ENCODE results near the gene ALCAM.

The ALCAM gene

DNA sequence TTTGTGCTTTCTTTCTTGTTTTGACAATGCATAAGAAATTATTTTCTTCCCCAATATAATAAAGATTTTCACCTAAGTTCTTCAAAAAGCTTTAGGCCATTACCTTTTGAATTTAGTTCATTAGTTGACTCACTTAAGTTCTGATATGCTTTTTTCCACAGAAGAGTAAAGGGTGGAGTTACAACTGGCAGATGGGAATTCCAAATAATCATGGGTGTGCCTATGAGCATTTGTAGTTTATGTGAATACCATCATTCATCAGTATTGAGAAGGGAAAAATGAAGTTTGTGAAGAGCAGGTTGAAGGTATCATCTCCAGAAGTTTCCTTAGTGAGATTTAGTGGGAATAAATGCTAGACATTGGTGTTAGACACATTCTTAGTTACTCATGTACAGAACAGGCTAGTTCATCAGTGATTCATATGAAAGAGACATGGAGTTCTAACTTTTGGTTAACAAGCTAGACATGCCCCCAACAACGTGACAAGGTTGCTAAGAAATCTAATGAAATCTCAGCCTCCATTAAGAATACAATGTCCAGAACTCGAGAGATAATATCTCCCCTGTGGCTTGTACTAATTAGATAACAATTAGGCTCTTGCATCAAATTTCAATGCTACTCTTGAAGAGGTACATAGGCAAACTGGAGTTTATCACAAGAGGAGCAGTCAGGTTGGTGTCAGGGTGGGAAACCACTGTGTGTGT lies 16.9 kb upstream of the ALCAM start:
- H3K9me3 Mint-ChIP-seq, result no peaks in the 10 kb centered on the region
- peaks cover 8% of the 10 kb centered on the region for H3K4me1 Mint-ChIP-seq
- H3K36me3 Mint-ChIP-seq (ENCODE audit: low read depth), result no peaks in the 10 kb centered on the region
- H3K27ac Mint-ChIP-seq, result no peak overlapping the region
- H3K4me3 Mint-ChIP-seq, result no peak overlapping the region
- ATAC-seq (no peak), DNase-seq (no peak)
- peaks cover 28% of the 10 kb centered on the region for H3K27me3 Mint-ChIP-seq

DNA sequence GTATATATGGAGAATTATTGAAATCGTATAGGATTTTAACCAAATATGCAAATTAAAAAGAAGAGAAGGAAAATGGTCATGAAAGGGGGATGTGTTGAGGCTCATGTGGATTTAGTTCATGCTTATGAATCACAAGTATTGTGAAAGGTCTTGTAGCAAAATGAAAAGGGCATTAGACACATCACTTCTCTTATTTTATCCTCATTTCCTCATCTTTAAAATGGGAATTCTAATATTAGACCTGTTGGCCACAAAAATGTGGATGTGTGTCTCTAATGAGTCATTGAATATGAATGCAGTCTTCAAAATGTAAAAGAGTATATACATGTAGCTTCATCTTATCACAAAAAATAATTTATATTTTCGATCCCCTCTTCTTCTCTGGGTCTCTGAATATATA lies 14.9 kb upstream of the ALCAM start:
- ATAC-seq (no peak), DNase-seq (no peak)
- Mint-ChIP-seq H3K9me3 (no peaks in the 10 kb centered on the region), H3K4me3 (no peak overlapping the region), H3K27ac (no peak overlapping the region), H3K4me1 (peaks cover 17% of the 10 kb centered on the region), H3K36me3 (ENCODE audit: low read depth) (no peaks in the 10 kb centered on the region), H3K27me3 (peaks cover 36% of the 10 kb centered on the region)

DNA sequence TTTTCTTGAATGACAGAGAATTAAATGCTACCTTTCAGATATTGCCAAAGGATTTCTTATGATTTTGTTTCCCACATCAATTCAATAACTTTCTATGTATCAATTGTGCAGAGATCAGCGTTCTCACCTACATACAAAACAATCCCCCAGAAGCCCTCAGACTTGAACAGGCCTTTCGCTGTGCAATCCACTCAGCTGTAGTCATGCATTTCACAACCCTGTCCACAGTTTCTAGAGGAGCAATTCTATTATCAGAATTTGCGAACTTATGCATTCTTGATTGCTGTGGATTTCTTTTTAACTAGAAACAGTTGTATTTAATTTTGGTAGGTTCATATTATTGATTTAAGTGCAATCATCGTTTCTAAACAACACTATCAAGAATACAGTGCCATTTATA lies 13.7 kb upstream of the ALCAM start:
- Mint-ChIP-seq H3K27me3 (peaks cover 40% of the 10 kb centered on the region), H3K27ac (no peak overlapping the region), H3K9me3 (no peaks in the 10 kb centered on the region), H3K4me3 (no peak overlapping the region), H3K36me3 (ENCODE audit: low read depth) (no peaks in the 10 kb centered on the region), H3K4me1 (peaks cover 17% of the 10 kb centered on the region)
- ATAC-seq (no peak), DNase-seq (no peak)

DNA sequence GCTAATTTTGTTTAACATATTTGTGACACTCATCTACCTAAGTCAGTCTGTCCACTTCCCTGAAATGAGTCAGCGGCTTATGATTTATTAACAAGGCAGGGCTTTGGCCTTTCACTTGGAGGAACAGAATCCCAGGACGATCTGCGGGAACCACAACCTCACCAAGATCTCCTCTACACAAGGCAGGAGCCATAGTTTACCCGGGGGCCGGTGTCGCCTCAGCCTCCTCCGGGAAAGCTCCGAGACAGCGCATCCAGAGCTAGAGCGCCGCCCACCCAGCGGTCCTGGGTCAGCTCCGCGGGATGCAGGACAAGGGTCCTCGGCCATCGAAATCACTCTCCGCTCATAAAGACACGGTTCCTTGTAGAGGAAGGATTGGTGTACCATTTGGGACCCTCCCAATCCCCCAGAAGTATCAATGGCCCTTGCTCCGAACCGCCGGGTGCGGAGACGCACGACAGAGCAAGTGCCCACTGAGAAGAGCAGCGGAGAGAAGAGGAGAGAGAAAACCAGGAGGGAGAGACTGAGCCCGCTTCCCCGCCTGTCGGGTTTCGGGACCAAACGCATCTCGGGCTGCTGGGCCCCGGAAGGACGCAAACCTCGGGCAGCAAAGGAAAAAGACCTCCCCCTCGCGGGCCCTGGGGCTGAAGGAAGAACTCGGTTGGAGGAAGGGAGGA lies 13.1 kb upstream of the ALCAM start:
- no peak overlapping the region for H3K27ac Mint-ChIP-seq
- no peaks in the 10 kb centered on the region for H3K36me3 Mint-ChIP-seq (ENCODE audit: low read depth)
- DNase-seq (no peak), ATAC-seq (no peak)
- peaks cover 40% of the 10 kb centered on the region for H3K27me3 Mint-ChIP-seq
- H3K4me3 Mint-ChIP-seq, result peak overlapping the region; percentile 45
- H3K9me3 Mint-ChIP-seq, result no peaks in the 10 kb centered on the region
- peaks cover 17% of the 10 kb centered on the region for H3K4me1 Mint-ChIP-seq

DNA sequence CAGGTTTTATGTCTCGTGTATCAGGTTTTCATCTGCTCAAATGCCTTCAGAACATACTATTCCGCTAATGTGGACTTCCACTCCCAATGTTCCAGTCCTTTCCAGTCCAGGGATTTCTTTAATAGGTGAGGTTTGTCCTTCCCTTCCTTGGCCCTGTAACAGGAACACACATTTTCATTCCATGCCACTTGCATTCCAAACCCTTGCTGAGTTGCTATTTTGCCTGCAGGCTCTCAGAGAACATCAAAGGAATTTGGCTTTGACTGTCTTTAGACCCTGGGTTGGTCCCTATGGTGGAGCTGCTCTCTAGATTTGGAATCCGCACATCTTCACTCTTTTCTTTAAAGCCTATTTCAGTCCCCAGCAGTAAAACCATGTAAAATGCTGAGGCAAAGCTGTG lies 12.3 kb upstream of the ALCAM start:
- H3K36me3 Mint-ChIP-seq (ENCODE audit: low read depth), result no peaks in the 10 kb centered on the region
- no peak for DNase-seq
- H3K4me1 Mint-ChIP-seq, result peaks cover 26% of the 10 kb centered on the region
- H3K4me3 Mint-ChIP-seq, result peak overlapping the region; percentile 45
- H3K9me3 Mint-ChIP-seq, result no peaks in the 10 kb centered on the region
- H3K27ac Mint-ChIP-seq, result no peak overlapping the region
- H3K27me3 Mint-ChIP-seq, result peaks cover 40% of the 10 kb centered on the region
- no peak for ATAC-seq

DNA sequence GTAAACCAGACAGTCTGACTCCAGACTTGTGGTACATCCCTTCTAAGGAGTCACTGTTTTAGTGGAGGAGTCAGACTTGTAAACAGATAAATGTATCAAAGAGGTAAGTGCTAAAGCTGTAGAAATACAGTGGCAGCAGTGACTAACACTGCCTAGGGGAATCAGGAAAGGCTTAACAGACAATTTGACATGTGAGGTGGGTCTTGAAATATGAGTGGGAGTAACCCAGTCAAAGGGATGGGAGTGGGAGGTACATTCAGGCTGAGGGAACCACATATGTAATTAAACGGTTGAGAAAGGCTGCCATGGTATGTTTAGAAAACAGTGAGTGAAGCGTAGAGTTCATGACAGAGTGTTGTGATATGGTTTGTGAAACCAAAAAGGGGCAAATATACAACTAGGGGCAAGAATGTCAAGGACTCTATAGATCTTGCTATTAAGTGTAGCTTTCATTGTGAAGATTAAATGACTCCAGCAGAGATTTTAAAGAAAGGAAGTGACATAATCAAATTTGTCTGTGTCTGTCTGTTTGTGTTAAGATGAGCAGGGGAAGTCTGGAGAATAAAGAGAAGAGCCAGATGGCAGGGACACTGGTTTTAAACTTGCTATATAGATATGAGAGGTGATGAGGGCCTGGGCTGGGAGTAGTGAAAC lies 11.2 kb upstream of the ALCAM start:
- DNase-seq (no peak), ATAC-seq (peak; percentile 47)
- no peak overlapping the region for H3K27ac Mint-ChIP-seq
- H3K4me1 Mint-ChIP-seq, result peaks cover 31% of the 10 kb centered on the region
- H3K4me3 Mint-ChIP-seq, result no peak overlapping the region
- H3K9me3 Mint-ChIP-seq, result no peaks in the 10 kb centered on the region
- H3K27me3 Mint-ChIP-seq, result peaks cover 40% of the 10 kb centered on the region
- no peaks in the 10 kb centered on the region for H3K36me3 Mint-ChIP-seq (ENCODE audit: low read depth)

DNA sequence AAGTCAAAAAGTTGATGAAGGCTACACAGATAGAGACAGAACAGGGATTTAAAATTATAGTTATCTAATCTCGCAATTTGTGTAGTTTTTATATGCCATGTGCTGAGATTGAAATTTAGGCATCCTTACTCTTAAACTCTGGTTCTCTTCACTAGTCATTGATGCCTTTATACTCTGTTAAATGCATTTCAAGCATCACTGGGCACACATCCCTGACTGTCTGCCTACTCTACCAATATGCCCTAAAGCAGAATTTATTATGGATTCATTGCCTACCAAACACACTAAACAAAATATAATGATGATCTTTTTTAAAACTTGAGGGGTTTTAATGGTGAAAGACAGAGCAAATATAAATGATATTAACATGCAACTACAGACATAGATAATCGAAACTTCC lies 10.3 kb upstream of the ALCAM start:
- H3K27ac Mint-ChIP-seq, result no peak overlapping the region
- H3K4me1 Mint-ChIP-seq, result peaks cover 31% of the 10 kb centered on the region
- DNase-seq (no peak), ATAC-seq (no peak)
- H3K27me3 Mint-ChIP-seq, result peaks cover 46% of the 10 kb centered on the region
- H3K9me3 Mint-ChIP-seq, result no peaks in the 10 kb centered on the region
- no peaks in the 10 kb centered on the region for H3K36me3 Mint-ChIP-seq (ENCODE audit: low read depth)
- H3K4me3 Mint-ChIP-seq, result no peak overlapping the region

DNA sequence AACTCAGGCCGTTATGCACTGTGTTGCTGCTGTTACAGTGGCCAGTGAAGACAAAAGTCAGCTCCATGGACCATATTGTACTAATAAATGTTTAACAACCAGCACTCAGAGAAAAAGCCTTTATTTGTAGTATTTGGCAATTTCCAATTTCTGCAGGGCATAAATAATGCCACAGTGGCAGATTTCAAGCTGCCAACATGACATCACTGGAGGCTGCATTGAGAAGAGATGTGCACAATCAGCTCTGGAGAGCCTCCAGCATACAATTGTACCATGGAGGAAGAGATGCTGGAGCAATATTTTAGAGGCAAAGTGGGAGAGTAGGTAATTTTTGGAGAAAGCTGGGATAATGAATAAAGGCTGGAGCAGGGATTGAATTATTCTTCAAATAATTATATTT lies 9.7 kb upstream of the ALCAM start:
- peaks cover 46% of the 10 kb centered on the region for H3K27me3 Mint-ChIP-seq
- no peaks in the 10 kb centered on the region for H3K36me3 Mint-ChIP-seq (ENCODE audit: low read depth)
- DNase-seq (no peak), ATAC-seq (no peak)
- peaks cover 31% of the 10 kb centered on the region for H3K4me1 Mint-ChIP-seq
- no peak overlapping the region for H3K4me3 Mint-ChIP-seq
- H3K27ac Mint-ChIP-seq, result peak overlapping the region; percentile 8
- H3K9me3 Mint-ChIP-seq, result no peaks in the 10 kb centered on the region

DNA sequence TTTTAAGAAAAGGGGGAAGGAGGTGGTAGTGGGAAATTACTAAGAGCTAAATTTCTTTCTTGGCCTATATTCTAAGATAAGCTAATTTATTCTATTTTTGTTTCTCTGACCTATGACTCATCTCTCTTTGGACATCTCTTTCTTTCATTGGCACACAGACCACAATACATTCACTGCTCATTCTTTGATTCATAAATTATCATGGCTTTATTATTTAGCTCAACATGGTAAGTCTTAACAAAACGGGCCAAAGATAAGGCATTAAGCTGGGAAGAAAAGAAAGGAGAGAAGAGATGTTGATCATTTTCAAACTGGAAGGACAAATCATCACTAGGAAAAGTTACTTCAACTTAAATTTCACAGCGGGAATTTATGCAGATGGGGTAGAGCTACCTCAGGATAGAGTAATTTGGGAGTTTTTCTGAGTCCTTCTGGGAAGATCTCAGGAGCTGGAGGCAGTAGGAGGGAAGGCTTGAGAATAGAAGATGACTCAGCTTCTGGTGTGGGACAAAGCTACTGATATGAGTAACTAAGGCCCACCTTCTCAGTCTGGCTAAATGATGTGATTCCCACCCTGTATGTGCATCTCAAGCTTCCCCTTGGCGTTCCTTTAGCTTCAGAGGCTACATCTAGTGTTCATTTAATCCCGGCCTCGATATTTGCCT lies 7.5 kb upstream of the ALCAM start:
- DNase-seq, result no peak
- peaks cover 35% of the 10 kb centered on the region for H3K27me3 Mint-ChIP-seq
- peak; percentile 55 for ATAC-seq
- H3K36me3 Mint-ChIP-seq (ENCODE audit: low read depth), result no peaks in the 10 kb centered on the region
- H3K4me1 Mint-ChIP-seq, result peaks cover 41% of the 10 kb centered on the region
- H3K27ac Mint-ChIP-seq, result peak overlapping the region; percentile 68
- H3K4me3 Mint-ChIP-seq, result peak overlapping the region; percentile 5
- no peaks in the 10 kb centered on the region for H3K9me3 Mint-ChIP-seq

DNA sequence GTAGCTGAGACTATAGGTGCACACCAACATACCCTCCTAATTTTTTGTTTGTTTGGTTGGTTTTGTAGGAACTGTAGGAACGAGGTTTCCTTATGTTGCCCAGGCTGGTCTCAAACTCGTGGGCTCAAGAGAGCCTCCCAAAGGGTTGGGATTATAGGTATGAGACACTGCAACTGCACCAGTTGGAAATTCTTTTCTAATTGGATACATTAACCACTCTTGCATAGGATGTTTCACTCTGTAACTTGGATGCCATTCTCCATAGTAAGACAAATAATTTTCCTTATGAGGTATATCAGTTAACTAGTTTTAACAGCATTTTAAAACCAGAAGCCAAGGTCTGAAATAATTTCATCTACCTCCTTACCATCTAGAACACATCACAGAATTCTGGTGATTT lies 6.7 kb upstream of the ALCAM start:
- Mint-ChIP-seq H3K9me3 (no peaks in the 10 kb centered on the region), H3K4me1 (peaks cover 45% of the 10 kb centered on the region)

DNA sequence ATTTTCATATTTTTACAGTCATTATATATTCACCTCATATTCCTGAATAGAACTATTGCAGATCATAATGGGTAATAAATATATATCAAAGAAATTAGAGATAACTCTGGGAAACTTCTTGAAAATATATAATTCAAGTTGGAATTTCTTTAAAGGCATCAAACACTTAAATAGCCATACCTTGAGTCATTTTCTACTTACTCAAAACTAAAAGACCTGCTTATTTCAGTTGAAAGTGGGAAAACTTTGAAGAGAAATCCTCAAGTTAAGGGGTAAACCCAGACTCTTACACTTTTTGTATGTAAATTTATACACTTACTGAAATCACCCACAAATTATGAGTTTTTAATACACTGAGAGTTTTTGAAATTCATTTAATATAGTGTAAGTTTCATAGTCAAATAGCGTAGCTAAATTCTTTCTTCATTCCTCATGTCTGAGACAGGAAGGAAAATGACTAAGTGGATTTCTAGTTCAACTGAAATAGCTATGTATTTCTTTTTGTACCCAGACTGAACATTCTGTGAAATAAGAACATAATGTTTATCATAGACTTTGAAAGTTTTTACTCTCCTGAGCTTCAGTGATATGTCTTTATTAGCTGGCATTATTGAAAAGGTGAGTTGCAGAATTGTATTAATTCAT lies 4.6 kb upstream of the ALCAM start:
- Mint-ChIP-seq H3K4me1 (peaks cover 52% of the 10 kb centered on the region), H3K27ac (no peak overlapping the region), H3K4me3 (no peak overlapping the region), H3K36me3 (ENCODE audit: low read depth) (no peaks in the 10 kb centered on the region), H3K9me3 (no peaks in the 10 kb centered on the region), H3K27me3 (peaks cover 31% of the 10 kb centered on the region)
- no peak for ATAC-seq
- DNase-seq, result no peak

More for the DNA sequence above, 6.7 kb upstream of the ALCAM start:
- no peak for DNase-seq
- H3K36me3 Mint-ChIP-seq (ENCODE audit: low read depth), result no peaks in the 10 kb centered on the region
- H3K27me3 Mint-ChIP-seq, result peaks cover 30% of the 10 kb centered on the region
- no peak overlapping the region for H3K27ac Mint-ChIP-seq
- ATAC-seq, result no peak
- no peak overlapping the region for H3K4me3 Mint-ChIP-seq

DNA sequence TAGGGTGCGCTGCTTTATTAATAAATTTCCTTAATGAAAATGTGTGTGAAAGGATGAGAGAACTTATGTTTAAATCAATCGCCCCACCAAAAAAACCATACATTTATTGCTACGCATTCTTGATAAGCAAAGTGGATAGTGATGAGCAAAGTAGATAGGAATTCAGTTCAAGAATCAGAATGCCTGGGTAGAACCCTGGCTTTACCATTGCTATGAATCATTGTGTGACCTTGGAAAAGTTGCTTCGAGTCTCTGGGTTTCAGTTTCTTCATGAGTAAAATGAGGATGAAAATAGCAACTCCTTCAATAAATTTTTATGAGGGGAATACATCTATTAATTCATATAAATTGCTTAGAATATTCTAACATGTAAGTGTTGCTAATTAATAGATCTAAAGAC lies 2.6 kb upstream of the ALCAM start:
- Mint-ChIP-seq H3K36me3 (ENCODE audit: low read depth) (no peaks in the 10 kb centered on the region), H3K27me3 (peaks cover 30% of the 10 kb centered on the region), H3K27ac (no peak overlapping the region), H3K4me3 (no peak overlapping the region), H3K9me3 (no peaks in the 10 kb centered on the region), H3K4me1 (peaks cover 57% of the 10 kb centered on the region)
- DNase-seq (no peak), ATAC-seq (no peak)

DNA sequence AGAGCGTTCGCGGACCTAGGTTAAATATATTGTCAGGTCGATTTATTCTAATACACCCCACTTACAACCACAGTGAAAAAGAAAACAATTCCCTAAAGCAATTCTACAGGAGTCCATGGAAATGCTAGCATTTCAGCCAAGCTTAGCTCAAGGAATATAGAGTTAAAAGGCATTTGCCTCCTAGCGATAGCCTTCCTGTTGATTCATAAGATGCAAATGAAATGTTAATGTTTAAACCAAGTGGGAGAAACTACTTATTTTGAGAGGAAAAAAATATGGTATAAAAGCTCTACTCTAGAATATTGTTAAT lies 1.7 kb upstream of the ALCAM start:
- Mint-ChIP-seq H3K4me3 (peak overlapping the region; percentile 92), H3K27ac (no peak overlapping the region), H3K27me3 (peaks cover 30% of the 10 kb centered on the region), H3K9me3 (no peaks in the 10 kb centered on the region), H3K4me1 (peaks cover 54% of the 10 kb centered on the region), H3K36me3 (ENCODE audit: low read depth) (no peaks in the 10 kb centered on the region)
- no peak for DNase-seq
- ATAC-seq, result no peak

DNA sequence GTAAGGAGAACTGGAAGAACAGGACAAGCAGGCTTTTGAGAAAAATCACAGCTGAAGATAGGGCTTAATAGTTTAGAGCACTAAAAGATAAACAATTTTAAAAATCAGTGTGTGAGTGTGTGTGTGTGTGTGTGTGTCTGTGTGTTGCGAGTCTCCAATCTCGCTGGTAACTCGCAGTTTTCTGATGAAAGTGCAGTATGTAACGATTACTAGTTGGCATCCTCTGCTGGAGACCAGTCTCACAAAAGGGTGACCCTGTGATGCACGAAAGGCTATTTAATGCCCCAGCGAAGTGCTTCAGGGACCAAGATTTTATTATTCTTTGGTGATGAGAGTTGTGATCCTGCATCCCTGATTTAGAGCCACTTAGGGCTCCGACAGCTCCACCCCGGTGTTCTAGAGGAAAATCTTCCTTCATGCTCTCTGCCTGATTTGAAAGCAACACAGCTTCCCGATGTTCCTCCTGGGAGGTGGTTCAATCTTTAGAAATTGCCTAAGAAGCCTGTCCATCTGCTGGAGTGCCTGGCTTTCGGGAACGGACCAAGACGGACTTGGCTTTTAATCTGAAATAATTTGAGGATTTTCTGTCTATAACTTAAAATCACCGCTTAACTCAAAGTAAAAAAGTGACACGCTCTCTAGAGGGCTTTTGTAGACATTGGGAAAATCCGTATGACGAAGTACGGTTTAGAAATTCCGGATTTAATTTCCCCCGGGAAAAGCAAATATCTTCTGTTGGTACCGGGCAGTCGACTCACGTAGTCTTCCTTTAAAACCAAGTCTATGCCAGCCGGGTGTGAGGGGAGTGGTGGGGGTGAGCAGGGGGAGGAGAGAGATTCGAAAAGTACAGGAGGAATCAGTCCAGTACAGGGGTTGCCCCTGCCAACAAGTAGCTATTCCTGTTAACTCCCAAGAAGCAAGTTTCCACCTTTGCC lies 1.1 kb upstream of the ALCAM start:
- ATAC-seq, result no peak
- no peak for DNase-seq
- H3K4me1 Mint-ChIP-seq, result peaks cover 59% of the 10 kb centered on the region

More for the DNA sequence above, 1.1 kb upstream of the ALCAM start:
- Mint-ChIP-seq H3K27me3 (peaks cover 28% of the 10 kb centered on the region), H3K9me3 (no peaks in the 10 kb centered on the region), H3K36me3 (ENCODE audit: low read depth) (no peaks in the 10 kb centered on the region), H3K4me3 (peak overlapping the region; percentile 92), H3K27ac (peak overlapping the region; percentile 88)

Data from activated naive CD8-positive, alpha-beta T cell treated with anti-CD3 and anti-CD28 coated beads, Interleukin-2, amount 50 U/mL, for 24 hours (primary cell).